Activated CD4-positive, alpha-beta memory T cell treated with anti-CD3 and anti-CD28 coated beads, Interleukin-2, amount 10 ng/mL, durations not matched to agents 7 days and 5 days (primary cell): ENCODE measurements around the gene DROSHA. TPM values are rescaled to one million over a fixed set of nuclear protein-coding genes. Genes with fewer than 3 reads are reported as not detected.
"Not testable (repeated sequence)": the region's sequence is repeated elsewhere in the genome, so short reads cannot be mapped to it uniquely, and the experiment has no call there.

ENCODE experiments used
- CTCF ChIA-PET: fragments of 350-600 bp; sonication (Branson Sonifier 250); formaldehyde crosslinking; loops from one replicate; lab custom pipeline; 2021; ENCODE audit warnings: antibody characterized with exemption, inconsistent platforms; lab: Charles Lee
- POLR2A ChIA-PET: fragments of 350-600 bp; sonication (Branson Sonifier 250); formaldehyde crosslinking; loops from one replicate; lab custom pipeline; 2021; ENCODE audit warnings: antibody characterized with exemption; lab: Charles Lee
- DNase-seq: peaks from one replicate; pipeline ENCODE4 v3.0.0-alpha.2; 2020
- H3K27ac Mint-ChIP-seq: one replicate; pipeline ENCODE4 v1.8.0; 2021; ENCODE audit warnings: mild to moderate bottlenecking, mixed read lengths
- H3K27me3 Mint-ChIP-seq: one replicate; pipeline ENCODE4 v1.8.0; 2021; ENCODE audit warnings: mixed read lengths
- H3K36me3 Mint-ChIP-seq: one replicate; pipeline ENCODE4 v1.8.0; 2021; ENCODE audit warnings: low read depth, mixed read lengths
- H3K4me1 Mint-ChIP-seq: one replicate; pipeline ENCODE4 v1.8.0; 2021; ENCODE audit warnings: mixed read lengths
- H3K4me3 Mint-ChIP-seq: one replicate; pipeline ENCODE4 v1.8.0; 2021; ENCODE audit warnings: mild to moderate bottlenecking, mixed read lengths
- H3K9me3 Mint-ChIP-seq: one replicate; pipeline ENCODE4 v1.8.0; 2021; ENCODE audit warnings: mixed read lengths
- total RNA-seq, 2 experiments: library from RNA; stranded (reverse); gene quantifications; one replicate each; pipeline ENCODE4 v1.2.3, GENCODE V29; 2021

The DROSHA gene
- total RNA-seq, 2 experiments from 2014 or later = 55.4 to 61.0 TPM

DNA sequence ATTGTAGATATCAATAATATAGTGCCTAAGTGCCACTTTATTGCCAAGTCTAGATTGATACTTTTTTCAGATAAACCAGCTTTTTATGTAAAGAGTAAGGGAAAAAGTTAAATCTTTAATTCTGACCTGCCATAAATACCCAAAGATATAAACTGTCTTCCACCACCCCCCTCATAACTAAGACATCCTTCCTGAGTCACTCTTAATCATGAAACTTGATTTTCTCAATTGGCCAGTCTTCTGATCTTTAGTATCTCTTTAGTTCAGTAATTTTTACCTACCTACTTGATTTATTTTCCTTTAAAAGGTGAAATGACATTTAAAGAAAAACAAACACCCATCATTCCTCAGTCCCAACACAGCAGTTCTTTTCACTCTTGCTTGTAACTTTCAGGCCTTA is 22.0 kb upstream of the DROSHA start:
- Mint-ChIP-seq H3K9me3 (no peaks in the 10 kb centered on the region), H3K27me3 (no peaks in the 10 kb centered on the region), H3K4me1 (no peaks in the 10 kb centered on the region), H3K4me3 (no peak overlapping the region), H3K36me3 (peaks cover 62% of the 10 kb centered on the region), H3K27ac (no peak overlapping the region)
- POLR2A ChIA-PET = no interaction called here
- no peak for DNase-seq
- CTCF ChIA-PET = interaction anchor here (1.0 kb wide), 1 partner anchor 9 kb away, joined by 3 read pairs; no protein-coding TSS in a partner anchor

DNA sequence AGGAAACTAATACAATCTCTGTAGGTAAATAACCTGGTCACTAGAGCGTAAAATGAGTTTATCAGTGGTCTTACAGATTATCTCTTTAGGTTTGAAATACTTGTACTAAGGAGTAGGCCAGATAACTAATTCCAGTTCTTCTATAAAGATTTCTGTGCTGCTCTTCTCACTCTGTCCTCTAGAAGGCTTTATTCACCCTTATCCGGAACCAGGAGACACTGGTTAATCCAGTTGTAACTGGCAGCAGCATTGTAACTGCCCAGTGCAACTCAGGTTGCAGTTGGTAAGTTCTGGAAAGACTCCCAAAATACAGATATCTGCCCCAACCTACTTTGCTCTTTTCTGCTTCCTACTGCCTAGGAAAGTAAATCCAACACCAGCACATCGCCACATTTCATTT is 20.0 kb upstream of the DROSHA start:
- no peak overlapping the region for H3K27ac Mint-ChIP-seq
- H3K36me3 Mint-ChIP-seq = peaks cover 74% of the 10 kb centered on the region
- no peak overlapping the region for H3K4me3 Mint-ChIP-seq
- no peak for DNase-seq
- CTCF ChIA-PET = no interaction called here
- no peaks in the 10 kb centered on the region for H3K9me3 Mint-ChIP-seq
- POLR2A ChIA-PET = interaction anchor here (0.6 kb wide), 1 partner anchor 177 kb away, joined by 3 read pairs; no protein-coding TSS in a partner anchor
- no peaks in the 10 kb centered on the region for H3K4me1 Mint-ChIP-seq
- H3K27me3 Mint-ChIP-seq = no peaks in the 10 kb centered on the region

DNA sequence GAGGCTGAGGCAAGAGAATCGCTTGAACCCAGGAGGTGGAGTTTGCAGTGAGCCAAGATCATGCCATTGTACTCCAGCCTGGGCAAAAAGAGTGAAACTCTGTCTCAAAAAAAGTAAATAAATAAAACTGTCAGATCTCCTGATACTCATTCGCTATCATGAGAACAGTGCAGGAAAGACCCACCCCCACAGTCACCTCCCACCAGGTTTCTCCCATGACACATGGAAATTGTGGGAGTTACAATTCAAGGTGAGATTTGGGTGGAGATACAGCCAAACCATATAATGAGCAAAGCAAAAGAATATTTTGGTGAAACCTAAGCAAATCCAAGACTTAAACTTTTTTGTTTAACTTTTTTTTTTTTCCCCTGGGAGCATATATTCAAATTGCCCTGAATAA is 17.2 kb upstream of the DROSHA start:
- POLR2A ChIA-PET, H3K4me1 Mint-ChIP-seq, DNase-seq, H3K27me3 Mint-ChIP-seq, H3K9me3 Mint-ChIP-seq, H3K27ac Mint-ChIP-seq, CTCF ChIA-PET, H3K4me3 Mint-ChIP-seq: not testable (repeated sequence)
- H3K36me3 Mint-ChIP-seq = peaks cover 75% of the 10 kb centered on the region

DNA sequence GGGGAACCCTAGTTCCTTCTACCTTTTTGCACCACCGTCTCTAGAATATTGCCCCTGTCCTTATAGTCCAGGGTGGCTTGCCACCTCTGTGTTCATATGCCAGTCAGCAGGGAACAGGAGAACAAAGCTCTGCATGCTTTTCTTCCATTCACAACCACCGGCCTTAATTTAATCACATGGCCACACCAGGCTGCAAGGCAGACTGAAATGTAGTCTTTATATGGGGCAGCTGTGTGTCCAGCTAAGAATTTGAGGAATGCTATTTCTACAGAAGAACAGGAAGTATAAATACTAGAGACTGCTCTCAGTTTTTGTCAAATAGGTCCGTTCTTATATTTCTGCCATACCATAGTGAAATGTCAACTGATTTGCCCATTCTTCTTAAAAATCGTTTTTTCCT is 6.0 kb upstream of the DROSHA start:
- Mint-ChIP-seq H3K27ac (no peak overlapping the region), H3K36me3 (peaks cover 57% of the 10 kb centered on the region), H3K4me3 (no peak overlapping the region), H3K9me3 (no peaks in the 10 kb centered on the region), H3K27me3 (no peaks in the 10 kb centered on the region), H3K4me1 (peaks cover 24% of the 10 kb centered on the region)
- no peak for DNase-seq
- ChIA-PET CTCF (no interaction called here), POLR2A (interaction anchor here (1.0 kb wide), 1 partner anchor 10 kb away, joined by 3 read pairs; no protein-coding TSS in a partner anchor)

DNA sequence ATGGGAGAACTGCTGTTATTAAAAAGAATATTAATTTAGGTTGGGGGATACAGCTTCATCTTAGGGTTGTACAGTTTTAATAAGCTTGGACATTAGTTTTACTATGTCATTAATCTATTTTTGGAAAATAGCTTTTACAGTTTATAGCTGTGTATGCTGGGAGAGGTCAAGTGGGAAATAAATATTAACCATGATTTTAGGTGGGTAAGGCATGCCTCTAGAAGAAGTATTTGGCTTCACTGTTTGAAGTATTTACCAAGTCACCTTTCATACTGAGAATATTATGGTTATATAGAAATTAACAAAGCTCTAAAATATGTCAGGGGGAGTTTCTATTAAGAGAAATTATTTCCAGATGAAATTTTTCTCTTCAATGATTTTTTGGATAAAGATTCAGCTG is 5.5 kb upstream of the DROSHA start:
- Mint-ChIP-seq H3K4me3 (no peak overlapping the region), H3K27ac (no peak overlapping the region), H3K9me3 (no peaks in the 10 kb centered on the region), H3K27me3 (no peaks in the 10 kb centered on the region), H3K4me1 (peaks cover 24% of the 10 kb centered on the region), H3K36me3 (peaks cover 52% of the 10 kb centered on the region)
- DNase-seq = no peak
- POLR2A ChIA-PET = interaction anchor here (1.0 kb wide), 1 partner anchor 10 kb away, joined by 3 read pairs; no protein-coding TSS in a partner anchor
- CTCF ChIA-PET = no interaction called here

DNA sequence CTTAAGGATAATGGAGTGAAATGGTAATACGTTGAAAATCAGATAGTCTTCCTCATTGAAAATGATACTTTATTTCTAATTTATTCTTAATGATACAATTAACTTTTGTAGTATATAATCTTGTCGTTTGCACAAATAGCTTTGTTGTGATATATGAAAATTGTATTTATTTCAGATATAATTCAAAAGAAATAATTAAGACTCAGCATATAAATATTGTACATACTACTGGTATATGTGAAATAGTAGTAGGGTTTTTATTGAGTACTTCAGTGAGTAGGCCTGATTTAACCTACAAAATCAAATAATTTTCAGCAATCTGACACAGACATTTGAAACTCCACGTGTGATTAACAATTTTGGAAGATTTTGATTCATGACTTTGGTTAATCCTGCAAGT is 5.0 kb upstream of the DROSHA start:
- no peak overlapping the region for H3K27ac Mint-ChIP-seq
- no peaks in the 10 kb centered on the region for H3K27me3 Mint-ChIP-seq
- ChIA-PET POLR2A (interaction anchor here (1.0 kb wide), 1 partner anchor 11 kb away, joined by 3 read pairs; no protein-coding TSS in a partner anchor), CTCF (no interaction called here)
- peaks cover 51% of the 10 kb centered on the region for H3K36me3 Mint-ChIP-seq
- no peak for DNase-seq
- peaks cover 24% of the 10 kb centered on the region for H3K4me1 Mint-ChIP-seq
- no peaks in the 10 kb centered on the region for H3K9me3 Mint-ChIP-seq
- H3K4me3 Mint-ChIP-seq = no peak overlapping the region

DNA sequence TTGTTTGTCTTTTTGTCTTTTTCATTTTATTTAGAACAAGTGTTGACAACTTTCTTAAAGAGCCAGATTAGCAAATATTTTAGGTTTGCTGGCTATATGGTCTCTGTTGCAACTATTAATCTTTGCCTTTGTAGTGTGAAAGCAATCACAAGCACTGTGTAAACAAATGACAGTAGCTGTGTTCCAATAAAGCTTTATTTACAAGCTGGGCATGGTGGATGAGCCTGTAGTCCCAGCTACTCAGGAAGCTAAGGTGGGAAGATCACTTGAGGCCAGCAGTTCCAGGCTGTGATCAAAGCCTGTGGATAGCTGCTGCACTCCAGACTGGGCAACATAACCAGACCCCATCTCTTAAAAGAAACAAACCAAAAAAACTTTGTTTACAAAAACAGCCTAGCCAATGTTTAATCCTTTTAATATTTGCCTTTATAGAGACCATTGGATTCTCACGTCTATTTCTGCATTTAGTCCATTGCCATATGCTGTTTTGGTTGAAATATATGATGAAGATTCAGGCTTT is 2.7 kb upstream of the DROSHA start:
- peaks cover 51% of the 10 kb centered on the region for H3K36me3 Mint-ChIP-seq
- H3K9me3 Mint-ChIP-seq = no peaks in the 10 kb centered on the region
- no peak overlapping the region for H3K27ac Mint-ChIP-seq
- no peak overlapping the region for H3K4me3 Mint-ChIP-seq
- POLR2A ChIA-PET = no interaction called here
- peaks cover 45% of the 10 kb centered on the region for H3K4me1 Mint-ChIP-seq
- CTCF ChIA-PET = no interaction called here
- H3K27me3 Mint-ChIP-seq = no peaks in the 10 kb centered on the region
- no peak for DNase-seq

DNA sequence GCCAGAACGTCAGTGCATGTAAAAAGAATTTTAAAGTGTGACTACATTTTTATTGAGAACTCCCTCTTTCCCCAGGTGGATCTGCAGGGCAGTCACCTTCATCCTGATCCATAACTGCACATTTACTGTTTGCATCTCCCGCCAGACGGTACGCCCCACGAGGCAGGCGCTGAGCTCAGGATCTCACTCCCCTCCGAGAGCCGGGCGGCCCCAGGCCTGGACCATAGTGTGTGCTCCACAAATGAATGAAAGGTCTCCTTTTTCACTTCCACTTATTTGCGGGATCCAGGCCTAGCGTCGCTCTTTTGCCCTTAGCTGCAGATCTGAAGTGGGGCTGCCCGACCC is 378 bp downstream of the DROSHA start:
- ChIA-PET CTCF (interaction anchor here (0.8 to 1.7 kb wide), 5 partner anchors 9 to 561 kb away, joined by 3 to 7 read pairs (median 5); no protein-coding TSS in a partner anchor), POLR2A (interaction anchor here (0.8 to 2.0 kb wide), 12 partner anchors 9 to 1053 kb away, joined by 3 to 7 read pairs (median 3); partner anchors contain the start of gene SUB1)
- peaks cover 52% of the 10 kb centered on the region for H3K4me1 Mint-ChIP-seq
- H3K4me3 Mint-ChIP-seq = peak overlapping the region; percentile 88
- H3K36me3 Mint-ChIP-seq = peaks cover 59% of the 10 kb centered on the region
- peak overlapping the region; percentile 90 for H3K27ac Mint-ChIP-seq
- no peaks in the 10 kb centered on the region for H3K27me3 Mint-ChIP-seq
- no peak for DNase-seq
- no peaks in the 10 kb centered on the region for H3K9me3 Mint-ChIP-seq

DNA sequence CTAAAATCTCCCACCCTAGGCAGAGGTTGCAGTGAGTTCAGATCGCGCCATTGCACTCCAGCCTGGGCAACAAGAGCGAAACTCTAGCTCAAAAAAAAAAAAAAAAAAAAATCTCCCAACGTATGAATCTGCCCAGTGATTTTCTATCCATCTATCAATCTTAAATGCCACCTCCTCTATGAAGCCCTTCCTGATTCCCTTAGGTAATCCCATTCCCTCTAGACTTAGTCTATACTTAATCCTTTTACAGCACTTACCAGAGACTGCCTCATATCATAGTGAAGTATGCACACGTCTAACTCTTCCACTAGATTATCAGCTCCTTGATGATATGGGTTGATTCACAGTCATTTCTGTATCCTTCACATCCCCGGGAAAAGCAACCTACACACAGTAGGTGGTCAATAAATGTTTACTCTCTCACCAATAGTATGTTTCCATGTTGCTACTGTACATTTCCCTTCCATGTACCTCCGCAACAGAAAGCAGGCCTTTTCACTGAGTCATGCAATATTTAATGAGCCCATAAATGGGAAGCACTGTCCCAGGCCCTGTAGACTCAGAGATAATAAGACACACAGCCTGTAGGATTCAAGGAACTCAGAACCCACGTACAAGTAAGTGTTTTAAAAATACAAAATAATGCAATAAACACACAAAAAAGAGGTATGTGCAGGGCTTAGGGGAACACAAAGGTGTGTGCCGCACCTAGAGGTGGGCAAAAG is 1.2 kb downstream of the DROSHA start:
- H3K4me1 Mint-ChIP-seq = peaks cover 51% of the 10 kb centered on the region
- H3K27ac Mint-ChIP-seq = peak overlapping the region; percentile 90
- peak overlapping the region; percentile 88 for H3K4me3 Mint-ChIP-seq
- no peaks in the 10 kb centered on the region for H3K9me3 Mint-ChIP-seq
- ChIA-PET CTCF (interaction anchor here (0.7 to 1.7 kb wide), 3 partner anchors 8 to 108 kb away, joined by 3 to 5 read pairs (median 3); no protein-coding TSS in a partner anchor), POLR2A (interaction anchor here (0.8 to 2.0 kb wide), 7 partner anchors 8 to 643 kb away, joined by 3 to 6 read pairs (median 3); partner anchors contain the start of gene GOLPH3)
- no peak for DNase-seq
- peaks cover 60% of the 10 kb centered on the region for H3K36me3 Mint-ChIP-seq
- no peaks in the 10 kb centered on the region for H3K27me3 Mint-ChIP-seq

DNA sequence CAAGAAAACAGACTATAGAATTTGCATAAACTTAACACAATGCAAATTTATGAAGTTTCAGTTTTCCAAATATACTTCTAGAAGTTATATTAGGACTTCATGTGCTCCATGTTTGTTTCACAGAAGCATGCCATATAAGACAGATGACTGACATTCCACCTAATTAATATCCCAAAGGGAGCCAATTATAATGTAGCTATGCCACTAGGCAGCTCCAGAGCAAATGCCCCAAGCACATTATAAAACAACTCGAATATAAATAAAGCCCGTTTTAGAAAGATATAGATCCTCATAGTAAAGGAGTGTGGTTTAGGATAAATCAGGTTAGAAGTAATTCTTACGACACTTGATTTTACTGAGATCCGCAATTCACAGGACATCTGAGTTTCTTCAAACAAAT is 8.9 kb downstream of the DROSHA start:
- Mint-ChIP-seq H3K4me1 (peaks cover 6% of the 10 kb centered on the region), H3K4me3 (no peak overlapping the region), H3K9me3 (no peaks in the 10 kb centered on the region), H3K27ac (no peak overlapping the region), H3K36me3 (peaks cover 67% of the 10 kb centered on the region), H3K27me3 (no peaks in the 10 kb centered on the region)
- ChIA-PET POLR2A (interaction anchor here (1.0 kb wide), 1 partner anchor 8 kb away, joined by 3 read pairs; no protein-coding TSS in a partner anchor), CTCF (no interaction called here)
- DNase-seq = no peak

DNA sequence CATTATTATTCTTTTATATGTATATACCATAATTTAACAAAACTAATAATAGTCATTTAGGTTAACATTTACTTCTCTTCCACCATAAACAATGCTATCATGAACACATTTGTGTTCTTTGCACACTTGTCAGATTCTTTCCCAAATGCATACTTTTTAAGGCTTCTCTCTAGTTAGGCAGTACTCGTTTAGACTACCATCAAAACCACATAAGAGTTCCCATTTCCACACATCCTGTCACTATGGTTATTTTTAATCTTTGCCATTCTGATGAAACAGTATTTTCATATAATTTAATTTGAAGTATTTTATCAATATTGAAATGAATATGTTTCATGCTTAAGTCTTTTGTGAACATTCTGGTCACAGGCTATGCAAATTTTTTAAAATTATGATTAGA is 15.1 kb downstream of the DROSHA start:
- Mint-ChIP-seq H3K9me3 (no peaks in the 10 kb centered on the region), H3K36me3 (peaks cover 54% of the 10 kb centered on the region), H3K27ac (no peak overlapping the region), H3K27me3 (no peaks in the 10 kb centered on the region), H3K4me1 (peaks cover 5% of the 10 kb centered on the region), H3K4me3 (no peak overlapping the region)
- POLR2A ChIA-PET = no interaction called here
- CTCF ChIA-PET = no interaction called here
- no peak for DNase-seq

DNA sequence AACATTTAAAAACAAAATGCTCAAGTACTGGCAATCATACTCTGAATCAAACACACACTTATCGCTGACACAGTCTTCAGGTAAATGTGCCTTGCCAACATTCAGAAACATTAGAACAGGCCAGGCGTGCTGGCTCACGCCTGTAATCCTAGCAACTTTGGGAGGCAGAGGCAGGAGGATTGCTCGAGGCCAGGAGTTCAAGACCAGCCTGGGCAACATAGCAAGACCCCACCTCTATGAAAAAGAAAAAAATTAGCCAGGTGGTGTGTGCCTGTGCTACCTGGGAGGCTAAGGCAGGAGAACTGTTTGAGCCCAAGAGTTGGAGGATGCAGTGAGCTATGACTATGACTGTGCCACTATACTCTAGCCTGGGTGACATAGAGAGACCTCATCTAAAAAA is 20.6 kb downstream of the DROSHA start:
- CTCF ChIA-PET = no interaction called here
- DNase-seq = no peak
- no peaks in the 10 kb centered on the region for H3K9me3 Mint-ChIP-seq
- H3K36me3 Mint-ChIP-seq = peaks cover 70% of the 10 kb centered on the region
- H3K27me3 Mint-ChIP-seq = no peaks in the 10 kb centered on the region
- H3K4me1 Mint-ChIP-seq = no peaks in the 10 kb centered on the region
- H3K27ac Mint-ChIP-seq = no peak overlapping the region
- POLR2A ChIA-PET = no interaction called here
- H3K4me3 Mint-ChIP-seq = no peak overlapping the region

DNA sequence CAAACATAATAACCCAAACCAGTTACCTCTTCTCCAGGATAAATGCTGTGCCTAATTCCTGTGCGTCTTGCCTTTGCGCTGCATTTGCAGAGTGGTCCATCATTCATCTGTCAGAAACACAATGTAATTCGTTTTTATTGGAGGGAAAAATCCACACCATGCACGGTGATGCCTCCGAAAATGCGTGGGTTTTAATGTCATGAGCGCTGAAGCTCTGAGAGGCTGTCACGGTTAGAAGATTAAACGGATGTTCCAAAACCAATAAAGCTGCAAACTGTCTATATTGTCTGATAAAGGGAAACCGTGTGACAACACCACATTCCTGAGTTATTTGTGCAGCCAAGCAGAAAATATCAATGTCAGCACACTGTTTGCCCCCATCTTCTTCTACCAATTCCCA is 27.4 kb downstream of the DROSHA start:
- H3K4me1 Mint-ChIP-seq = no peaks in the 10 kb centered on the region
- H3K27me3 Mint-ChIP-seq = no peaks in the 10 kb centered on the region
- POLR2A ChIA-PET = no interaction called here
- H3K9me3 Mint-ChIP-seq = no peaks in the 10 kb centered on the region
- H3K27ac Mint-ChIP-seq = no peak overlapping the region
- H3K36me3 Mint-ChIP-seq = peaks cover 66% of the 10 kb centered on the region
- no peak overlapping the region for H3K4me3 Mint-ChIP-seq
- no peak for DNase-seq
- CTCF ChIA-PET = no interaction called here
